Gastroesophageal sphincter (tissue), 3 donors: ENCODE measurements around the gene PCSK2.

Source experiments
- EP300 ChIP-seq: sonication (generic); formaldehyde crosslinking; IDR thresholded peaks from one replicate; pipeline ENCODE4 v1.6.1; 2017; ENCODE audit warnings: antibody characterized with exemption, mild to moderate bottlenecking
- POLR2A ChIP-seq, 2 donors: fragments of 450-650 bp; IDR thresholded peaks; one replicate each; pipeline ENCODE4 v1.6.1; 2017; ENCODE audit warnings: antibody characterized with exemption in 2 of 2, mild to moderate bottlenecking in 2 of 2, moderate library complexity in 1 of 2
- TF ChIP-seq, protein P1 (sequence below), 4 experiments: fragments of 200-600 bp in 2 of 4; fragments of 450-650 bp in 2 of 4; sonication (generic) in 1 of 4; IDR thresholded peaks; one replicate each; pipeline ENCODE4 v1.5.1; 2017 to 2019; ENCODE audit warnings: antibody characterized with exemption in 4 of 4, mild to moderate bottlenecking in 2 of 4, moderate library complexity in 2 of 4

- TF ChIP-seq, protein P1, sequence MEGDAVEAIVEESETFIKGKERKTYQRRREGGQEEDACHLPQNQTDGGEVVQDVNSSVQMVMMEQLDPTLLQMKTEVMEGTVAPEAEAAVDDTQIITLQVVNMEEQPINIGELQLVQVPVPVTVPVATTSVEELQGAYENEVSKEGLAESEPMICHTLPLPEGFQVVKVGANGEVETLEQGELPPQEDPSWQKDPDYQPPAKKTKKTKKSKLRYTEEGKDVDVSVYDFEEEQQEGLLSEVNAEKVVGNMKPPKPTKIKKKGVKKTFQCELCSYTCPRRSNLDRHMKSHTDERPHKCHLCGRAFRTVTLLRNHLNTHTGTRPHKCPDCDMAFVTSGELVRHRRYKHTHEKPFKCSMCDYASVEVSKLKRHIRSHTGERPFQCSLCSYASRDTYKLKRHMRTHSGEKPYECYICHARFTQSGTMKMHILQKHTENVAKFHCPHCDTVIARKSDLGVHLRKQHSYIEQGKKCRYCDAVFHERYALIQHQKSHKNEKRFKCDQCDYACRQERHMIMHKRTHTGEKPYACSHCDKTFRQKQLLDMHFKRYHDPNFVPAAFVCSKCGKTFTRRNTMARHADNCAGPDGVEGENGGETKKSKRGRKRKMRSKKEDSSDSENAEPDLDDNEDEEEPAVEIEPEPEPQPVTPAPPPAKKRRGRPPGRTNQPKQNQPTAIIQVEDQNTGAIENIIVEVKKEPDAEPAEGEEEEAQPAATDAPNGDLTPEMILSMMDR (IDR thresholded peaks at IDR 0.05), result no peak
- TF ChIP-seq POLR2A (IDR thresholded peaks at IDR 0.05) (no peak), EP300 (no peak)
These were observed 214.9 kb downstream of the PCSK2 start for GRCh38 chr20:17441745-17442144.
